HG03039 (cell line): ENCODE data around the gene SPTLC3.

ENCODE experiments used
- ATAC-seq: cut with Tn5 transposase; IDR thresholded peaks from one replicate; pipeline ENCODE4 v1.9.1; 2021; ENCODE audit warnings: mild to moderate bottlenecking, moderate library complexity; ENCODE audit not compliant: unreplicated experiment

SPTLC3 gene

DNA sequence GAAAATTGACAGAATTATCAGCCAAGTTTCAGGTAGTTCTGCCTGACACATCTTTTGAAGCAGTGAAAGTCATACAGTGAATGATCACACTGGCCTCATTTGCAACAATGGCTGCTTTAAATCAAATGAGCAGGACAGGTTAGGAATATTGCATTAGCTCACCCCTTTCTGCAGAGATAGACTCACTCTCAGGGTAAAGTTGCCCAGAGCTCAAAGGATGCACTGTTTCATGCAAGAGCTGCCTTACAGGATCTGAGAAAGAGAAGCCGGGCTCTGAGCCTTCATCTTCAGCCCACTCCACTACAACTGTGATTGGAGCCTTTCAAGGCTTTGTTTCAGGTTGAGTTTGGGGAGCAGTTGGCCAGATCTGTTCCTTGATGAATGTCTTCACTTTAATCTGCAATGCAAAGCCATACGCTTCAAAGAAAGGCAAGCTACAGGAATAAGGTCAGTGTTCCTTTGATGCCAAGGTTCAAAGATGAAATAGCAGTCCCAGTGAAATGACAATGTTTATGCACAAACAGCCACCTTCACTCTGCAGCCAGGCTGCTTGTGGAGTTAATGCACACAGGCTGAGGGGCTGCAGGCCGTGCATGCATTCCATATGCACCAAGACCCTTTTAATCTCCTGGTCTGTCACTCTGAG lies 121.4 kb downstream of the SPTLC3 start:
- ATAC-seq = no peak

DNA sequence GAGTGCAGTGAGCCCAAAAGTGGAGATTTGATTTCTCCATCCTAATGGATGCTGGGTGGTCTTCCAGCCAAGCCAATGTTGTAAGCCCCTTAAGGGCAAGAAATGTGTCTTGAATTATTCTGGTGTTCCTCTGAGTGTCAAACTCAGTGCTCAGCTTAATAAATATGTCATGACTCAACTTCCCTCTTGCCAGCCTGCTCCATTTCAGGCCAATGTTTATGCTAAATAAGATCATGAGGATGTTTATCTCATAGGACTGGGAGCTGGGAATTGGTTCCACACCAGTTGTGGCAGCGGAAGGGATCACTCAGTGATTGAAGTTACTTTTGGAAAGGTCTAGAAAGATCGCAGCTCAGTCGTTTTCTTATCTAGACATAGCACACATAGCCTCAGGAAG lies 121.9 kb downstream of the SPTLC3 start:
- ATAC-seq = no peak

DNA sequence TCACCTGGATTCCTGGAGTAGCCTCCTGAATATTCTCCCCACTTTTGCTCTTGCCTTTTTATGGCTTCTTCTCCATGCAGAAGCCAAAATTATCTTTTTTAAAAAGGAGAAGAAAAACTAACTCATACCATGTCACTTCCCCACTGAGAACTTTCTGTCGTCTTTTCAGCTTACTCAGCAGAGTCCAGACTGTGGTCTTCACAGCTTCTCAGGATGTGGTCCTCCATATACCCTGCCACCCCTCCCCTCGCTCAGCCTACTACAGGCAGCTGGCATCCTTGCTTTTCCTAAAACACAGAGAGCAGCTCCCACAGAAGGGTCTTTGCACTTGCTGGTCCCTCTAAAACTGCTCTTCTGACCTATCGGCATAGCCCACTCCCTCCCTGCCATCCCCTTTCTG lies 122.9 kb downstream of the SPTLC3 start:
- ATAC-seq = no peak

DNA sequence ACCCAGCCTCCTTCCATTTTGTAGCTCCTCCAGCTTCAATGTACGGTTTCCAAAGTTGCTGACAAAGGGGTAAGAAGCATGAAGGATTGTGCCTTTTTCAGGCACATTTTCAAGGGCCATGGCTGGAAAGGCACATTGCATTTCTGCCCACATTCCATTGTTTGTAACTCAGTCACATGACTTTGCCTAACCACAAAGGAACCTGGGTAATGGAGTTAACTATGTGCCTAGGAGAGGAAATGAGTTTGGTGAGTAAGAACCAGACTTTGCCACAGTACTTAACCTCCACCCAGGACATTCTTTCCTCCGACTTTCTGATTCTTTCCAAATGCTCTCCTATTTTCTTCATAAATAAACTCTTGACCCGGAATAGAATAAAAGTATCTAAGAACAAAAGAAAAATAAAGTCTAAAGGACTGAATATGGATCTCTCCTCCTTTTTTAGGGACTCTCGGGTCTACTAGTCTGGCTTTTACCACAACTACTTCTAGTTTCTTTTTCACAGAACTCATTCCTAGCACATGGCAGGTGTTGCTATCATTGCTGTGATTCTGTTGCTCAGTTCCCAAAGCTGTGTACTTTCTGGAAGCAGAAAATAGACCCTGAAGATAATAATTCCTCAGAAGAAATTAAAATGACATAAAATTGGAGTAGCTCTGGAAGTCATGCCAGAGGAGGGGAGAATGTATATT lies 130.8 kb downstream of the SPTLC3 start:
- no peak for ATAC-seq

GRCh38 chr20:13140201-13140600 lies 131.4 kb downstream of the SPTLC3 start:
- ATAC-seq = no peak

GRCh38 chr20:13140775-13141174 lies 132.0 kb downstream of the SPTLC3 start:
- no peak for ATAC-seq

- ATAC-seq = no peak
These were observed 132.8 kb downstream of the SPTLC3 start for GRCh38 chr20:13141546-13141945.

DNA sequence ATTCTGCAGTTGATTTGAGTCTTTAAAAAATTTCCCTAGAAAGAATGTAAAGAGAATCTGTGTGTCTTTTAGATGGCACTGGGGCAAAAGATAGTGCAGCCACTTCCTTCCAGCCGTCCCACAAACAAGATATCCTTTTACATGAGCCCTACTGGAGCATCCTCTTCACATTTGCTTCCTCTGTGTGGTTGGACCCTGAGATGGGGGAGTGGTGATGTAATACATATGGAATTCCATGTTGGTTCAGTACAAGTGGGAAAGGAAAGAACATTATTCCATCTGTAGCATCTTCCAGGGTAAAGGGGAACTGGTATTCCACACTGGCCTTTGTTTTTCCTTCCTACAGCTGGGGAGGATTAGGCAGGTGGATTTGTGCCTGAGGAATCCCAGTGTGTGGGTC lies 133.4 kb downstream of the SPTLC3 start:
- no peak for ATAC-seq

DNA sequence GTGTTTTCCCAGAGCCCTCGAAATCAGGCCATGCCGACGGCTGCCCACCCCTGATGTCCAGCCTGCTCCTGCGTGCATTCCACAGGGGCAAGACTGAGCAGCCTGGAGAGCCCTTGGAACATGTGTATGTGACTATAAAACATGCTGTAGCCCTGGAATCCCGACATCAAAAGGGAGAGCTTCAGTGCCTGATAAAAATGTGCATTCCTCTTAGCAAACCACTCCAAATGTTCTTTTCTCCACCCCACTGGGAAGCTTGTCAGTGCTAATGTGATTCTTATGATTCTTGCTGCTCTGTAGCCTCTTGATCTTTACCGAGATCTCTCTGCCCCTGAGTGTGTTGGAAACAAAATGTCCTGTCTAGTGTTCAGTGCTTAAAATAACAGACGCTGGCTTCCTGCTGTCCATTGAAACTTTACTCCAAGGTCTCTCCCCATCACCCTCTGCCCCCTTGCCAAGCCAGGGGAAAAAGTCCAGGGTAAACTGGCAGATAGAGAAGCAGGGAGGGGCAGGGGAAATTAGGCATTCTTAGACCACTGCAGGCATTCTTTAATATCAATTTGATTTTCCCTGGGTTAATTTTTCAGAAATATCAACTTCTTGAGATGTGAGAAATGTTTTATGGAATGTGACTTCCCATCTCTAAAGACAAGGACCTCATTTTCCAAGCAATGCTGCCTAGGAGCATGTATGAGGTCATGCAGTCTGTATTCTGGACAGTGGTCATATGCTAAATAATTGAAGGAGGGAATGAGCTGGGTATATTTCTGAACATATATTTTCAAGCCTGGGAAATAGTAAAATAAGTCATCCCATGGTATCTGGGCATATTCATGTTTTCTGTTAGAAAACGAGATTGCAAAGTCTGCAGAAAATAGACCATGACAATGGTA lies 138.5 kb downstream of the SPTLC3 start:
- ATAC-seq = no peak

DNA sequence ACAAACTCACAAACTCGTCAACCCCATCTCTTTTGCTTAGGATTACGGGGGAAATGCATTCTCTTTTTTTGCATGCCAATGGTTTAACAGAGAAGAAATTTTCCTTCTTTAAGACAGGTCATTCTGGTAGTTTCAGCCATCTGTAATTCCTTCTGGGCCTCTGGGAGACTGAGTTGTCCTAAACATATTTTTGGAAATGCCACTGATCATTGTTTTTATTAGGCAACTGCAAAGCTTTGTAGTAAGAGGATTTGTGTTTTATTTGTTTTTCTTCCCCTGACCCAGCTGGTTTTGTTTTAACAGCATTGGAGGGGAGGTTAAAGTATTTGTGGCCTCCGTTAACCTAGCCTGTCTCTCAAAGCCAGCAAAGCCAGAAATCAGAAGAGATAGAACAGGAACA lies 139.2 kb downstream of the SPTLC3 start:
- no peak for ATAC-seq

DNA sequence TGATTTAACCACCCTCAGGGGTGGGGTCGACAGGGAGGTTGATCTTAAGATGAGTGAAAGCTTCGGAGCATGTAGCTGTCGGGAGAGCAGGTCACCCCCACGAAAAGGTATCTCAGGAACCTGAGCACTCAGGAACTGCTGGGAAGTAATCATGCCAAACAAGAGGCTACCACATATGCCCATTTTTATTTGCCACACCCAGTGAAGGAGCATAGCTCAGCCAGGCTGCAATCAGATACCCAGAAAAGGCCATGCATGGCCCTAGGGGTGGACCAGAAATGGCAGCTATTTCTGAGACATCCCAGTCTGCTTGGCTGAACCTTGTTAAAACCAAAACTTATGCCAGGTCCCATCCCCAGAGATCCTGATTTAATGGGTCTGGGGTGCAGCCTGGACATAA lies 139.6 kb downstream of the SPTLC3 start:
- ATAC-seq = no peak

DNA sequence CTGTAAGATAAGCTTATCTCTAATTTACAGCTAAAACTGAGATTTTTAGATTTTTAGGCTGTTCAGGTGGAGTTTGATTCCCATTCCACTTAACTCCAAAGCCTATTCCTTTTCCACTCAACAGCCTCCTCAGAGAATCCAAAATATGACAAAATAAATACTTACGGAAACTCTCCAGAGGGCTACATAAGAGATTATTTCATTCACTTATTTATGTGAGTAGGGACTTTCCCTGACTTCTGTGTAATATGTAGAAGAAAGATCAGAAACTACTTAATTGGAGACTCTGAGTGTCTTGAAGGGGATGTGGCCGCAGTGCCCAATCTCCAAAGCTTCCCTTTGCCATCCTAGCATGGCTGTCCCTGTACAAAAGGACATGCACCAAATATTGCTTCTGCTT lies 140.2 kb downstream of the SPTLC3 start:
- ATAC-seq = no peak

DNA sequence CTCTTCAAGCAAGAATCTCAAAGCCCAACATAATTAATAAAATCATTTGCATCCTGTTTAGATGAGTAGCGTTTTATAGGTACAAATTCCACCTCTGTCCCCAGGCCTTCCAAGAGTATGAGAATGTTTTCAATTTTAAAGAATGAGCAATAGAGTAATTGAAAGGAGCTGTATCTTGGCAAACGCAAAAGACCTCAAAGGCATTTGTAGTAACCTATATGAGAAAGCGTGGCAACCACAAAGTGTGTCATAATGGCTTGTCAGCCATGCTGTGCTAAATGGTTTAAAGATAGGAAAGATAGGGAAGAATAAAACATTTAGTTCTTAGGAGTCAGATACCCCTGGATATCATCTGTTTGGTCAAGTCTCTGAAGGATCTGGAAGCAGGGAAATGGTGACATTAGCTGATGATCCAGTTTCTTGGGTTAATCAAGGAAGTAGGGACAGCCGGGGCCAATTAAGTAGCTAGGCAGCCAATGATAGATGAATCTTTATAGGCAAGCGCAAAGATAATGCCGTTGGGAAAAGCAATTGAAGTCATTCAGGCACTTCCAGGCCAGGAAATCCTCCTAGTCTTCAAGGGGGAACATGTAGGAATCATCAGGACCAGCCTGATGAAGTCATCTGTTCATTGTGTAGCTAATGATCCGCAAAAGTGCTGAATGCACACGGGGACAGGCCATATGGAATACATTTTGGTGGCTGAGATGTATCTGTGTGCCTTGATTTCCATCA lies 140.8 kb downstream of the SPTLC3 start:
- ATAC-seq = no peak

DNA sequence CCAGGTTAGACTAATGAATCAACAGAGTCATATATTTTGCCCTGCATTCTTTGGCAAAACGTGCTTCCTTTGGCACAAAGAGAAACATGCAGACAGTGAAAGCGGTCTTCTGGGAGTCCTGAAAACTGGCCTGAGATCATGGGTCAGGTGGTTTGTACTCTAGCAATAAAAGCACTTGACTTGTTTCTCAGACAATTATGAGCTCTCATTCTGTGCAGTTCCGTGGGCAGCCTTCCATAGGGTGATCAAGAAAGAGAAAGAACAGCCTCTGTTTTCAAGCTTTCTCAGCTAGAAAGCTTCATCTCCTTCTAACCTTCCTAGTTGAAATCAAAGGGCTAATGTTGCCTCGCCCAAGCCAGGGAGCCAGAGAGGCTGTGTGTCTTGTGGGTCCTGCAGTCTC lies 149.6 kb downstream of the SPTLC3 start:
- no peak for ATAC-seq

DNA sequence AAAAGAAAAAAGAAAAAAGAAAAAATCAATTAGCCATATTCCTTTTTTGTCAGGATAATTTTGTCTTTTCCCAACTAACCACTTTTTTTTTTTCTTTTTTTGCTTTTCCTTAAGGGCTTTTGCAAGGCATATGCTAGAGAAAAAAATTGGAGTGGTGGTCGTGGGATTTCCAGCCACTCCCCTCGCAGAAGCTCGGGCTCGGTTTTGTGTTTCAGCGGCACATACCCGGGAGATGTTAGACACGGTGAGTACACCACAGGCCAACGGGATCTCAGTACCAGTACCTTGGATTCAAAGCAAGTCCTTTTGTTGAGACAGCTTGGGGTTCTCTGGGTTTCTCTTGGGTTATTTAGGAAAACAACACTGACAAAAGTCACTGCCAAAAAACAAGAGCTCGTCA lies 151.1 kb downstream of the SPTLC3 start:
- ATAC-seq = no peak

GRCh38 chr20:13165203-13165602 lies 156.4 kb downstream of the SPTLC3 start:
- no peak for ATAC-seq

DNA sequence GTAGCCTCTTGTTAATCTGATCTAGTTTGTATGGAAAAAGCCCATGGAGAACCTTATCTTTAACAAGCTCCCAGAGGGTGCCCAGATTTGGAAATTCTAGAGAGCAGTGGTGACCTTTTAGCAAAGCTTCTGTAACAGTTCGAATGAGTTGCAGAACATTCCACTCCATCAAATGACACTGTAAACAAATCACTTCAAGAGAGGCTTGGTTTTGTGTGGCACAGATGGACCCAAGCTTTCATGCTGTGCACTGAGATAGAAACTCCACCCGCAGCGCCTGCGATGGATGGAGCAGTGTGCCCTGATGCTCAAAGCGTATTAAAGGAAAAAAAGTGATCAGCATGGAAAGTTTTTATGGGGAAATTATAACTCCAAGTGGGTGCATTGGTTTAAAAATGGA lies 157.2 kb downstream of the SPTLC3 start:
- no peak for ATAC-seq

DNA sequence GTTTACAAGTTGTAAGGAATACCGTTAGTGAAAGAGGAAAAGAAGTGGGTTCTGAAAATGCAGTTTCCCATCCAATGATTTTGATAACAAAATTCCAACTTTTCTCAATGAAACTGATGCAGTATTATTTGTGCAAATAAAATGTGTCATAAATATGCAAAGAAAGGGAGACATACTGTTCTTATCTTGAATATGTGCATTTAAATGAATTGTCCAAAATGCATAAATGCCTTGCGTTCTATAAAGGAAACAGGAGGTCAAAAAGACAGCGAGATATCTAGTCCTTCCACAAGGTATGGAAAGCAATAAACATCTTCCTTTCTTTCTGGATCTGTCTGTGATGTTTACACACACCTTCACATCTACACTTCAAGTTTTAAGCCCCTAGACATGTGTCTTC lies 157.7 kb downstream of the SPTLC3 start:
- no peak for ATAC-seq

DNA sequence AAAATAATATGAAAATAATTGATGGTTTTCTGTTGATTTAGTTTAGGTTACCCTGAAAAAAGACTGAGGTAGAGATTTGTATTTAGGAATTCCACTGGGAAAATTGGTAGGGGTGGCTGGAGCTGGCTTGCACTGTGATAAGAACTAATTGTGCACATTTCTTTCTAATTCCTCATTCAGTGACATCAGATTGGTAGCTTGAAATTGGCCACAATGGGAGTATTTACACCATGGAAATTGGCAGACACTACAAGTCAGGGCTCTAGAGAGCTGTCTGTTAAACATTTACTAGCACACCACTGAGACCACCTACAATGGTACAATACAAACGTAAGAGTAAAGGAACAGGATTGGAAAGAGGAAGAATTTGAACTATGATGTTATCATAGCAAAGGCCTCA lies 160.3 kb downstream of the SPTLC3 start:
- ATAC-seq = no peak

GRCh38 chr20:13170771-13171170 lies 162.0 kb downstream of the SPTLC3 start:
- ATAC-seq = no peak

DNA sequence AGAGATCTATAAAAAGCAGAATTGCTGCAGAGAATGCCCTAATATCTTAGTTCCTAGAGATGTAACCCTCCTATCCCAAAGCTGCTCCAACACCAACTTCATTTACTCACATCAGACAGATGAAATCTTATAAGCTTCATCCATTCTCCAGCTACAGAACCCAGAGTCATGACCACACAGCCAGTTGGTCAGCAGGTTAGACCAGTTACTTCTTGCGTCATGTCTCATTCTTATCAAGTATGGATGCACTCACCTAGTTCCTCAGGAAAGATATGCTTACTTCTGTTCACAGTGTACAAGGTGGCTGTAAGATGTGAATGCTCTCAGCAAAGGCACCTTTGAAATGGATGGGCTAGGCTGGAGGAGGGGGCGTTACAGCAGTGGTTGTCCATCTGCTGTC lies 164.4 kb downstream of the SPTLC3 start:
- no peak for ATAC-seq
